AG08395 (cell line): Measurements from ENCODE around the gene CNTNAP1.

Experiments used
- DNase-seq: peaks from one replicate; pipeline ENCODE4 v3.0.0; 2012; ENCODE audit warnings: mixed read lengths, low spot score

Gene CNTNAP1

GRCh38 chr17:42685831-42686230 lies 3.5 kb downstream of the CNTNAP1 start:
- no peak for DNase-seq

- no peak for DNase-seq
Measured at GRCh38 chr17:42686520-42687128, 4.3 kb downstream of the CNTNAP1 start.

- DNase-seq = no peak
Measured at GRCh38 chr17:42687707-42688320, 5.5 kb downstream of the CNTNAP1 start.

GRCh38 chr17:42690596-42690995 lies 8.3 kb downstream of the CNTNAP1 start:
- DNase-seq = no peak

GRCh38 chr17:42691021-42691545 lies 8.8 kb downstream of the CNTNAP1 start:
- no peak for DNase-seq

- no peak for DNase-seq
Measured at GRCh38 chr17:42692489-42692888, 10.2 kb downstream of the CNTNAP1 start.

GRCh38 chr17:42694524-42694923 lies 12.2 kb downstream of the CNTNAP1 start:
- DNase-seq = no peak

- no peak for DNase-seq
Measured at GRCh38 chr17:42695500-42695899, 13.2 kb downstream of the CNTNAP1 start.

GRCh38 chr17:42697108-42697811 lies 14.9 kb downstream of the CNTNAP1 start:
- DNase-seq = no peak

- peak; percentile 95 for DNase-seq
Measured at GRCh38 chr17:42698736-42699414, 16.5 kb downstream of the CNTNAP1 start.

GRCh38 chr17:42699415-42699740 lies 17.0 kb downstream of the CNTNAP1 start:
- no peak for DNase-seq

GRCh38 chr17:42700586-42701289 lies 18.4 kb downstream of the CNTNAP1 start:
- no peak for DNase-seq

- DNase-seq = no peak
Measured at GRCh38 chr17:42702446-42702845, 20.1 kb downstream of the CNTNAP1 start.

- DNase-seq = no peak
Measured at GRCh38 chr17:42704490-42704836, 22.1 kb downstream of the CNTNAP1 start.

GRCh38 chr17:42704837-42705494 lies 22.6 kb downstream of the CNTNAP1 start:
- no peak for DNase-seq

GRCh38 chr17:42706732-42707131 lies 24.4 kb downstream of the CNTNAP1 start:
- DNase-seq = no peak

- no peak for DNase-seq
Measured at GRCh38 chr17:42708588-42708987, 26.3 kb downstream of the CNTNAP1 start.

GRCh38 chr17:42709561-42709960 lies 27.2 kb downstream of the CNTNAP1 start:
- no peak for DNase-seq

- peak; percentile 72 for DNase-seq
Measured at GRCh38 chr17:42720996-42721583, 38.8 kb downstream of the CNTNAP1 start.

GRCh38 chr17:42723636-42724035 lies 41.3 kb downstream of the CNTNAP1 start:
- no peak for DNase-seq

- DNase-seq = no peak
Measured at GRCh38 chr17:42725143-42725542, 42.8 kb downstream of the CNTNAP1 start.
